Astrocyte (in vitro differentiated cells and primary cell): Measurements from ENCODE around the gene LAMB4. TPM values are rescaled to one million over a fixed set of nuclear protein-coding genes. Genes with fewer than 3 reads are reported as not detected.

Experiments used
- DNase-seq: peaks from one replicate; pipeline ENCODE4 v3.0.0-alpha.2; 2010; ENCODE audit warnings: low read depth
- FAIRE-seq: peaks from 2 replicates; lab custom pipeline; 2011; peaks lifted over from hg19 to GRCh38; lab: Jason Lieb, UNC
- H2AFZ ChIP-seq: 2 replicates; pipeline ENCODE4 v1.6.0; 2012; ENCODE audit warnings: low read depth, low read length, inconsistent platforms
- H3K27ac ChIP-seq: 2 replicates; pipeline ENCODE4 v1.5.1; 2011; ENCODE audit warnings: low read depth, low read length, inconsistent platforms
- H3K27me3 ChIP-seq: 2 replicates; pipeline ENCODE4 v1.6.0; 2011; ENCODE audit warnings: low read length, inconsistent platforms; ENCODE audit not compliant: insufficient read depth
- H3K36me3 ChIP-seq: 2 replicates; pipeline ENCODE4 v1.5.1; 2011; ENCODE audit warnings: low read length, inconsistent platforms; ENCODE audit not compliant: insufficient read depth
- H3K4me1 ChIP-seq: 2 replicates; pipeline ENCODE4 v1.5.1; 2011; ENCODE audit warnings: low read length, inconsistent platforms; ENCODE audit not compliant: insufficient read depth
- H3K4me2 ChIP-seq: 2 replicates; pipeline ENCODE4 v1.6.0; 2012; ENCODE audit warnings: low read length, inconsistent platforms
- H3K4me3 ChIP-seq: 2 replicates; pipeline ENCODE4 v1.5.1; 2011; ENCODE audit warnings: low read depth, mild to moderate bottlenecking, low read length, inconsistent platforms; ENCODE audit not compliant: insufficient read depth
- H3K79me2 ChIP-seq: 2 replicates; pipeline ENCODE4 v1.6.0; 2012; ENCODE audit warnings: mild to moderate bottlenecking, low read length, inconsistent platforms; ENCODE audit not compliant: insufficient read depth
- H3K9ac ChIP-seq: 2 replicates; pipeline ENCODE4 v1.6.0; 2012; ENCODE audit warnings: mild to moderate bottlenecking, low read length, inconsistent platforms
- H3K9me3 ChIP-seq: 2 replicates; pipeline ENCODE4 v1.5.1; 2012; ENCODE audit warnings: low read depth, mild to moderate bottlenecking, low read length, inconsistent platforms; ENCODE audit not compliant: insufficient read depth
- H4K20me1 ChIP-seq: 2 replicates; pipeline ENCODE4 v1.6.0; 2012; ENCODE audit warnings: low read length, inconsistent platforms; ENCODE audit not compliant: insufficient read depth
- H3K27ac Mint-ChIP-seq: one replicate; pipeline ENCODE4 v1.8.0; 2021; ENCODE audit warnings: mild to moderate bottlenecking, mixed read lengths; ENCODE audit not compliant: unreplicated experiment
- H3K27me3 Mint-ChIP-seq: one replicate; pipeline ENCODE4 v1.8.0; 2021; ENCODE audit warnings: low read depth, mixed read lengths; ENCODE audit not compliant: unreplicated experiment
- H3K36me3 Mint-ChIP-seq: one replicate; pipeline ENCODE4 v1.8.0; 2021; ENCODE audit warnings: low read depth, mixed read lengths; ENCODE audit not compliant: unreplicated experiment
- H3K4me1 Mint-ChIP-seq: one replicate; pipeline ENCODE4 v1.8.0; 2021; ENCODE audit warnings: low read depth, mixed read lengths; ENCODE audit not compliant: unreplicated experiment
- H3K4me3 Mint-ChIP-seq: one replicate; pipeline ENCODE4 v1.8.0; 2021; ENCODE audit warnings: mild to moderate bottlenecking, moderate library complexity, mixed read lengths; ENCODE audit not compliant: unreplicated experiment
- H3K9me3 Mint-ChIP-seq: one replicate; pipeline ENCODE4 v1.8.0; 2021; ENCODE audit warnings: mild to moderate bottlenecking, mixed read lengths; ENCODE audit not compliant: unreplicated experiment
- EZH2 ChIP-seq: IDR thresholded peaks from 2 replicates; pipeline ENCODE4 v1.6.1; 2012; ENCODE audit warnings: mild to moderate bottlenecking, low read length, inconsistent platforms; ENCODE audit not compliant: insufficient read depth
- total RNA-seq: library from RNA; stranded (reverse); gene quantifications from 2 replicates; pipeline ENCODE4 v1.2.1, GENCODE V29; 2021
- TF ChIP-seq, protein P1 (sequence below): IDR thresholded peaks from 2 replicates; pipeline ENCODE4 v1.5.1; 2011; ENCODE audit warnings: low read depth, mild to moderate bottlenecking, inconsistent platforms, low read length, moderate library complexity; ENCODE audit not compliant: insufficient read depth

Gene LAMB4
- total RNA-seq, 1 donor from 2014 or later = 0.16 TPM

DNA sequence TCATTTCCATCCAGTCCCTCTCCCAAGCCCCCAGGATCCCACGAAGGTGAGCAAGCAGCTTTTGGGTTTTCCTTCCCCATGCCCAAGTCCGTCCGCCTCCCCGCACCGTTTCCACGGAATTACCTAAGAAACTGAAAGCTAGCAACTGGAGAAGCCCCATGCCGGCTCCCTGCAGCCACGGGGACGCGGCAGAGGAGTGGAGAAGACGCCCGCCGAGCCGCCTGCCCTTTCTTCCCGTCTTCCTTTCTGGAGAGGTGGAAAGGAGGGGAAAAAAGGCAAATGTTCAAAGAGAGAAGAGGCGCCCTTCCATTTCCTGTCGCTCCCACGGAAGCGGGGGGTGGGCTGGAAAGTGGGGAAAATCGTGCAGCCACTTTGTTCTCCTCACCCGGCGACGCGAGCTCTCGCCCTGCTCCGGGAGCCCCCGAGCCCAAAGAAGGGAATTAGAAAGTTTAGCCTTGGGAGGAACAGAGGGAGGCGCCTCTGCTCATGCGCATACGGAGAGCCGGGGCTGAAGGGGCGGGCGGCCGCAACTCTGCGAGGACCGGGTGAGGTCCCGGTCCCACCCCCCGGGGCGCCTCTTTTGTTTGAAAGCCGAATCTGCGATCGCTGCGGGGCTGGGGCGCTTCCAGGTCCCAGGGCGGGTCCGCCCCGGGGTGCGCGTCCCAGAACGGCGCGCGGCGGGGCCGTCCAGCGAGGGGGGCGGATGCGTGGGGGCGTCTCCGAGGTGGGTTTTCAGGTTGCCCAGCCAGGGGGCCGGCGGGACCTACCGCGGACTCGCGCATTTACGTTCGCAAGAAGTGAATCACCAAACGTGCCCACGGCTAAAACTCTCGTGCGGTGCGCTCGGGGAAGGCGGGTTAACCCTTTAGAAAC lies 127.2 kb downstream of the LAMB4 start, which contains the start of gene LAMB1:
Gene LAMB1, minus strand, starts transcription at position 436 of the 873 bp plus-strand sequence. Its CDS starts 276 bp downstream, at position 160.
- TF ChIP-seq, protein P1, sequence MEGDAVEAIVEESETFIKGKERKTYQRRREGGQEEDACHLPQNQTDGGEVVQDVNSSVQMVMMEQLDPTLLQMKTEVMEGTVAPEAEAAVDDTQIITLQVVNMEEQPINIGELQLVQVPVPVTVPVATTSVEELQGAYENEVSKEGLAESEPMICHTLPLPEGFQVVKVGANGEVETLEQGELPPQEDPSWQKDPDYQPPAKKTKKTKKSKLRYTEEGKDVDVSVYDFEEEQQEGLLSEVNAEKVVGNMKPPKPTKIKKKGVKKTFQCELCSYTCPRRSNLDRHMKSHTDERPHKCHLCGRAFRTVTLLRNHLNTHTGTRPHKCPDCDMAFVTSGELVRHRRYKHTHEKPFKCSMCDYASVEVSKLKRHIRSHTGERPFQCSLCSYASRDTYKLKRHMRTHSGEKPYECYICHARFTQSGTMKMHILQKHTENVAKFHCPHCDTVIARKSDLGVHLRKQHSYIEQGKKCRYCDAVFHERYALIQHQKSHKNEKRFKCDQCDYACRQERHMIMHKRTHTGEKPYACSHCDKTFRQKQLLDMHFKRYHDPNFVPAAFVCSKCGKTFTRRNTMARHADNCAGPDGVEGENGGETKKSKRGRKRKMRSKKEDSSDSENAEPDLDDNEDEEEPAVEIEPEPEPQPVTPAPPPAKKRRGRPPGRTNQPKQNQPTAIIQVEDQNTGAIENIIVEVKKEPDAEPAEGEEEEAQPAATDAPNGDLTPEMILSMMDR = no peak
- no peak for TF ChIP-seq EZH2
- H3K4me2 ChIP-seq = peak within 1 kb of the TSS; percentile 95
- peak; percentile 72 for DNase-seq
- H3K27ac Mint-ChIP-seq = peak within 1 kb of the TSS; percentile 80
- H3K27me3 Mint-ChIP-seq = peaks cover 16% of the 10 kb centered on the region
- peak within 1 kb of the TSS; percentile 64 for H2AFZ ChIP-seq
- no peak for FAIRE-seq
- peaks cover 13% of the 10 kb centered on the region for H4K20me1 ChIP-seq
- H3K9me3 ChIP-seq = no peaks in the 10 kb centered on the region
- peaks cover 44% of the 10 kb centered on the region for H3K4me1 ChIP-seq
- peak within 1 kb of the TSS; percentile 90 for H3K4me3 ChIP-seq
- peak within 1 kb of the TSS; percentile 98 for H3K4me3 Mint-ChIP-seq
- peaks cover 23% of the 10 kb centered on the region for H3K4me1 Mint-ChIP-seq
- H3K36me3 ChIP-seq = peaks cover 23% of the 10 kb centered on the region
- H3K79me2 ChIP-seq = peaks cover 49% of the 10 kb centered on the region
- H3K9ac ChIP-seq = peak within 1 kb of the TSS; percentile 95
- peak within 1 kb of the TSS; percentile 91 for H3K27ac ChIP-seq
- no peaks in the 10 kb centered on the region for H3K27me3 ChIP-seq
- peaks cover 10% of the 10 kb centered on the region for H3K36me3 Mint-ChIP-seq
- H3K9me3 Mint-ChIP-seq = peaks cover 2% of the 10 kb centered on the region

DNA sequence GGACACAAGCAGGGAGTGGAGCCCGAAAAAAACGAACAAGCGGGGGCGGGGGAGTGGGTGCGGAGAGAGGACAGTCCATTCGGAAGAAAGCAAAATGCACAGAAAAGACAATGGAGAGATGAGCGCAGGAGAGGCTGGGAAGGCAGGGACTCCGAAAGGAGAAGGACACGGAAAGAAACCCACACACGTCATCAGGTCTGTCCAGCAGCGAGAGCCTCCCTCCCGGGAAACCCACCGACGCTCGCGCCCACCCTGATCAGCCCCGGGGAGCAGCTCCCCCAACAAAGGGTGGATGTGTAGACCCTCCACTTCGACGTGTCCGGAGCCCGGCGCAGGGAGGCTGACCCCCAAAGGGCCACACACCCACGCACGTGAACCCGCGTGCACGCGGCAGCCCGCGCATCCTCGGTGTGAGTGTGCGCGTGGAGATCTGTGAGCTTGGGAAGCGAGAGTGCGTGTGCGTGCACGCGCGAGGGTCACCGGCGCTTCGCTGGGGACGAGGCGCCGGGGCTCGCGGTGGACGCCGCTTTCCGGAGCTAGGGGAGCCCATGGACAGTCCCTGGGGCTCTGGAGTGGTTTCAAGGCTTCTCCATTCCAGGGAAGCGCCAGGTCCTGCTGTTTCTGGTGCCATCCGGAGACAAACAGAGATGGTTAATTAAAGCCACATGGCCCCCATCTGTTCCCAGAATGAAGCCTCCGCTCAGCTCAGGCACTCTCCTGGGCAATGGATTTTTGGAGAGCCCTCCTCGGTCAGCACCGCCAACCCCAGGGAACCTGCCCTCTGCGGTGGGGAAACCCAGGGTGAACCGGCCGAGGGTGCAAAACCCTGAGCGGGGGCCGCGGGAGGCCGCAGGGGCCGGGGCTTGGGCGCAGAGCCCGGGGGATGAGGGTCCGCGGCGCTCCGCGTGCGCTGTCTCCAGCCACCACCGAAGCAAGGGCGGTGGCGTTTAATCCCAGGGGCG lies 128.1 kb downstream of the LAMB4 start:
- peak overlapping the region; percentile 98 for H3K27ac Mint-ChIP-seq
- Histone ChIP-seq H3K36me3 (peaks cover 31% of the 10 kb centered on the region), H3K4me3 (peak overlapping the region; percentile 90), H3K79me2 (peaks cover 56% of the 10 kb centered on the region), H3K9me3 (no peaks in the 10 kb centered on the region), H4K20me1 (peaks cover 13% of the 10 kb centered on the region), H3K27ac (peak overlapping the region; percentile 91), H3K4me2 (peak overlapping the region; percentile 95), H3K4me1 (peaks cover 52% of the 10 kb centered on the region), H3K9ac (peak overlapping the region; percentile 95), H2AFZ (no peak overlapping the region), H3K27me3 (no peaks in the 10 kb centered on the region)
- peaks cover 30% of the 10 kb centered on the region for H3K4me1 Mint-ChIP-seq
- TF ChIP-seq, protein P1 = no peak
- no peak for TF ChIP-seq EZH2
- no peak for FAIRE-seq
- peaks cover 10% of the 10 kb centered on the region for H3K36me3 Mint-ChIP-seq
- H3K27me3 Mint-ChIP-seq = peaks cover 7% of the 10 kb centered on the region
- no peak for DNase-seq
- H3K4me3 Mint-ChIP-seq = peak overlapping the region; percentile 98
- peaks cover 2% of the 10 kb centered on the region for H3K9me3 Mint-ChIP-seq
